DMS 273 (cell line): ENCODE measurements around the gene PFN3.
A peak's percentile ranks its signal among the peaks of the same experiment; 100 is the strongest.
"Not testable (repeated sequence)": the region's sequence is repeated elsewhere in the genome, so short reads cannot be mapped to it uniquely, and the experiment has no call there.

Experiments used
- DNase-seq: peaks from one replicate; lab custom pipeline; 2025; ENCODE audit not compliant: unreplicated experiment; lab: John Stamatoyannopoulos, UW

PFN3 gene

DNA sequence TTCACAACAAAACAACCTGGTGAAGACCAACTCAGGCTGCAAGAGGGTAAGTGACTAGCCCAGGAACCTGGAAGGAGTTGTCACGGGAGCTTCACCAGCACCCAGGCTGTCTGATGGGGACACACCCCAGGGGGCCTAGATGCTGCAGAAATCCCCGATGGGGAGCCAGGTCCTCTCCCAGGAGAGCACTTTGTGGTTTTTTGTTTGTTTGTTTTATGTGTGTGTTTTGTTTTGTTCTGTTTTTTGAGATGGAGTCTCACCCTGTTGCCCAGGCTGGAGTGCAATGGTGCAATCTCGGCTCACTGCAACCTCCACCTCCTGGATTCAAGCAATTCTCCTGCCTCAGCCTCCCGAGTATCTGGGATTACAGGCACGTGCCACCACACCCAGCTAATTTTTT lies 24.9 kb downstream of the PFN3 start:
- DNase-seq, result not testable (repeated sequence)

DNA sequence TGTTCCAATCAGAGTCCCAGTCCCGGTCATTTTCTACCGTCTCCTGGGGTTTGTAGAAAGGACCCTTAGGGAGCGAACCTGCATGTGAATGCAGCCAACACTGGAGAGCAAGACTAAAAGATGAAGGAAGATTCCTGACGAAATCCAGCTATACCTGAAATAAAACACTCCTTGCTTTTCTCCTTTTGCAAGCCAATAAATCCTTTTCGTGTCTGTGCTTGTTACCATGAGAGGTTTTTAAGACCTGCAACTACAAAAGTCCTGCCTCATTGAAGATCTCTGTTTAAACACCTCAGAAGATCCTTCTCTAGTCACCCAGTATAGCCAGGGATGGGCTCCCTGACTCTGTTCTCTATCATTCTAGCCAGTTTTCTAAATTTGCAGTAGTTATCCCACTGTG lies 26.2 kb downstream of the PFN3 start:
- no peak for DNase-seq

DNA sequence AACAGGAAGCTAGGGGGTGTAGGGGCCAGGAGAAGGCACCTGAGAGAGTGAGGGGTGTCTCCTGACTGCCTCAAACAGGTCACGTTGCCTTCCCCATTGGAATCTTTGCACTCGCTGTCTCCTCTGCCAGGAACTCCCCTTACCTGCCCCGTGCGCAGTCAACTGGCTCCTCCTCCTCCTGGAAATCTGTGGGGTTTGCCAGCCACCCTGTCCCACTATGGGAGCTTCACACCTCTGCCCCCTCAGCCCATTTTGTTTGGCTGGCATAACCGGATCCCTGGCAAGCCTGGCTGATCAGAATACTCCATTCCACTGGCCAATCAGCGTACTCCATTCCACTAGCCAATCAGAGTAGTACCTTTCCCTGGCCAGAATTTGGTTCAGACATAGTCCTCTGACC lies 26.7 kb downstream of the PFN3 start:
- DNase-seq, result no peak

DNA sequence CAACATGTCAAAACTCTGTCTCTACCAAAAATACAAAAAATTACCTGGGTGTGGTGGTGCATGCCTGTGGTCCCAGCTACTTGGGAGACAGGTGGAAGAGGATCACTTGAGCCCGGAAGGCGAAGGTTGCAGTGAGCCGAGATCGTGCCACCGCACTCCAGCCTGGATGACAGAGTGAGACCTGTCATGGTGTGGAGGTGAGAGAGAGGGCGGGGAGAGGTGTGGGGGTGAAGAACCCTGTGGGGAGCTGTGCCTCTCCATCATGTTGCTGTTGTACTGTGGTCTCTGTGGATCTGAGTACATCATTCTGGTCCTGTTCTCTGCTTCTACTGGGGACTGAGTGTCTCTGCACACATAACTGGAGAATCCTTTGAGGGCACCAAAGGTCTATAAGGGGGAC lies 27.6 kb downstream of the PFN3 start:
- DNase-seq, result no peak

- DNase-seq, result no peak
Measured at GRCh38 chr5:177372034-177372896, 28.2 kb downstream of the PFN3 start.

- no peak for DNase-seq
Measured at GRCh38 chr5:177371120-177372033, 29.1 kb downstream of the PFN3 start.

DNA sequence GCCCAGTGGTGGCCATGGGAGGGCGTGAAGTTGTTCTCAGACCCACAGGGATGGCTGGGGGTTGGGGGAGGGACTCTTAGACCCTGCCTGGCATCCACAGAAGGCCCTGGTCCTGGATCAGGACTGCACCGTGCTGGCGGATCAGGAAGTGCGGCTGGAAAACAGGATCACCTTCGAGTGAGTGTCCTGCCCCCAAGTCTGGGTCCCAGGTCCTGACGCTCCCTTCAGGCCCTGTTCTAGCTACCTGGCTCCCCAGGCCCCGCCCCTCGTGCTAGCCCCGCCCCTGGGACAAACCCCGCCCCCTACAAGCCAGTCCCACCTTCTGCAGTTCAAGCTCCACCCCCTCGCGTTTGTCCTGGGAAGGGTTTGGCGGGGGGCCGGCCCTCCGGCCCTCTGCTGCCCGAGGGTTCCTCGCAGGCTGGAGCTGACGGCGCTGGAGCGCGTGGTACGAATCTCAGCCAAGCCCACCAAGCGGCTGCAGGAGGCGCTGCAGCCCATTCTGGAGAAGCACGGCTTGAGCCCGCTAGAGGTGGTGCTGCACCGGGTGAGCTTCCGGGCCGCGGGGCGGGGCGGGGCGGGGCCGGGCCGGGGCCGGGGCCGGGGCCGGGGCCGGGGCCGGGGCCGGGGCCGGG lies 29.9 kb downstream of the PFN3 start:
- peak; percentile 95 for DNase-seq

GRCh38 chr5:177369645-177370440 lies 30.6 kb downstream of the PFN3 start:
- DNase-seq, result peak; percentile 92

GRCh38 chr5:177368869-177369644 lies 31.4 kb downstream of the PFN3 start:
- DNase-seq, result peak; percentile 84

DNA sequence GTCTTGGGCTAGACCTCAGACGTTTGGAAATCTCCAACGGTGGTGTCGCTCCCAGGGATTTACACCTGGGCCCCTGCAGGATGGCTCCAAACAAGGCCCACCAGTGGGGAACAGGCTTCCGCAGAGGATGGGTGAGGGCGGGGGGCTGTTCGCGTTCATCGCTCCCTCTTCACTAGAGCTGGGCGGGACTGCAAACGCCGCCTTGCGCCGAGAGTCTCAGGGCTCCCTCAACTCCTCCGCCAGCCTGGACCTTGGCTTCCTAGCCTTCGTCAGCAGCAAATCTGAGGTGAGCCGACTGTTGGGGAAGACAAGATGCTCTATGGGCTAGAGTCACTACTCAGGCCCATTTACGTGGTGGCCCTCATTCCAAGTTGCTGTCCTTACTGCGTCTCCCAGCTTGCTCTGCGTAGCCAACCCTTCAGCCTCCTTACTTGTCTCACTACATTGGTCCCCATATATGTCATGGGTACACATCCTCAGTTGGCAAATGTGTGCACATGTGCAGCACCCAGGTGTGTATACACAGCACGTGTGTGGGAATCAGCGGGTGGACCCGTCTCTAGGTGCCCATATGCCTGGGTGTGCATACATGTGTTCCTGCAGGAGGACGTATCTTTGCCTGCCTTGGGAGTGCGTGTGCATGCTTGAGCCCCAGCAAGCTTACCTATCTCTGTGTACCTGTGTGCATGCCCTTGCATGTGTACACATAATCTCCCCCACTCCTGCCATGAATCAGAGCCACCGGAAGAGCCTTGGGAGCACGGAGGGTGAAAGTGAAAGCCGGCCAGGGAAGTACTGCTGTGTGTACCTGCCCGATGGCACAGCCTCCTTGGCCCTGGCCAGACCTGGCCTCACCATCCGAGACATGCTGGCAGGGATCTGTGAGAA lies 32.2 kb downstream of the PFN3 start:
- no peak for DNase-seq

- DNase-seq, result no peak
Measured at GRCh38 chr5:177367323-177367848, 33.1 kb downstream of the PFN3 start.

GRCh38 chr5:177366528-177367322 lies 33.7 kb downstream of the PFN3 start:
- no peak for DNase-seq

DNA sequence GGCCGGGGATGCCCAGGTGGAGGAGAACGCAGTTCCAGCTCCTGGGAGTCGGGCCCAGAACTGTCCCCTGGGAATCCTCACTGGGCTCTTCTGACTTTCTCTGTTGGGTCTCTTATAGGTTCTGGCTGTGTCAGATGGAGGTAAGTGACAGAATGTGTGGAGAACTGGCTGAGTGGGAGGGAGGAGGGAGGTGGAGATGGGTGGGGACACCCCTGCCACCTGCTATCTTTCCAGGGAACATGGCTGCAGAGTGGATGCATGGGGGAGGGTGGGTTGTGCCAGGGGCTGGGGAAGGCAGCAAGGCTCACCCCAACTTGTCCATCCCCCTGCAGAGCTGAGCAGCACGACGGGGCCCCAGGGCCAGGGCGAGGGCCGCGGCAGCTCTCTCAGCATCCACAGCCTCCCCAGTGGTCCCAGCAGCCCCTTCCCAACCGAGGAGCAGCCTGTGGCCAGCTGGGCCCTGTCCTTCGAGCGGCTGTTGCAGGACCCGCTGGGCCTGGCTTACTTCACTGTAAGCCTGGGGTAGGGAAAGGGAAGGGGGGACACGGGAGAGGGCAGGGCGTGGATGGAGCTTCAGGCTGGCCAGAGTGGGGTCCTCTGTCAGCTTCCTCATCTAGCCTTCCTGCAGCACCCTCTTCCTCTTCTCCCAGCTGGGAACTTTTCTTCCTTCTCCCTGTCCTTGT lies 34.5 kb downstream of the PFN3 start:
- DNase-seq, result peak; percentile 62

DNA sequence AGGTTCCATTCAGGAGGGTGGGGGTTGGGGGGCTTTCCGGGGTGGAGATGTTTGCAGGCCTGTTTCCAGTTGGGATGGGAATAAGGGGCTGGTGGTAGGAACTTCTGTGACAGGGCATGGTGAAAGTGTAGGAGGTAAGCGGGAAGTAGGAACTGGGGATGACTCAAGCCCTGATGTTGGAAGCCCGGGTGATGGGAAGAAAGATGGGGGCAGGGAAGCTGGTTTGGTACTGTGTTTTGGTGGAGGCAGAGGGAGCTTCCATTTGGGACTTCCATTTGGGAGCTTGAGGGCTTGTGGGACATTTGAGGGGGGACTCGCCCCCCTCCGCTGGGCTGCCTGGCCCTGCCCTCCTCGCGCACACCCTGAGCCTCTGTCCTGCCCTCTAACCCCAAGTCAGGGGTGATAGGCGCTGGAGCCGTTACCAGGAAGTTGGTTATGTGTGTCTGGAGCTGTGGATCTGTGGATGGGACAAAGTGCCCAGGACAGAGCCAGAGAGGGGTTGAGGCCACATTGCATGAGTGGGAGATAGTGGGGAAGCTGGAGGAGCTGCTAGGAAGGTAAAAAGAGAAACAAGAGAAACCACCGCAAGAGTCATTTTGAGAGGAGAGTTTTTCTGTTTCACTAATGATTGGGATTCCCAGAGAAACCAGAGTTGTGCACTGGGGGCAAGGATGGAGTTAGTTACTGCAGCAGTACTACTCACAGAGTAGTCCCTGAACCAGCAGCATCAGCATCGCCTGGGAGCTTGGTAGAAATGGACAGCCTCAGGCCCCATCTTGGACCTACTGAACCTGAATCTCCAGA lies 36.1 kb downstream of the PFN3 start:
- no peak for DNase-seq

- DNase-seq, result no peak
Measured at GRCh38 chr5:177363565-177363964, 36.9 kb downstream of the PFN3 start.
